AG09309 (cell line): ENCODE data around the gene LRRC58.

Experiments used
- DNase-seq: peaks from one replicate; pipeline ENCODE4 v3.0.0-alpha.2; 2010; ENCODE audit warnings: low read depth
- H3K4me3 ChIP-seq: 2 replicates; pipeline ENCODE4 v1.5.1; 2011; ENCODE audit warnings: mild to moderate bottlenecking, low read depth, low read length, moderate library complexity; ENCODE audit not compliant: control insufficient read depth
- CTCF ChIP-seq: IDR thresholded peaks from 2 replicates; pipeline ENCODE4 v1.5.1; 2011; ENCODE audit warnings: mild to moderate bottlenecking, low read depth, low read length, inconsistent platforms; ENCODE audit not compliant: insufficient read depth, control insufficient read depth; ENCODE audit errors: missing control alignments

Gene LRRC58

GRCh38 chr3:120274739-120275167 lies 74.4 kb downstream of the LRRC58 start:
- no peak for TF ChIP-seq CTCF
- no peak overlapping the region for H3K4me3 ChIP-seq
- DNase-seq, result no peak
